Sigmoid colon (tissue), 7 donors: ENCODE results near the gene DPF3. TPM values are rescaled to one million over a fixed set of nuclear protein-coding genes. Genes with fewer than 3 reads are reported as not detected.
A peak's percentile ranks its signal among the peaks of the same experiment; 100 is the strongest.

Experiments
- DNase-seq: peaks from one replicate; pipeline ENCODE4 v3.0.0-alpha.2; 2019
- H3K27ac ChIP-seq, 4 donors: fragments of 200-600 bp; sonication (generic); one replicate each; pipeline ENCODE4 v1.5.1; 2016 to 2019; ENCODE audit warnings: mild to moderate bottlenecking in 1 of 4
- H3K27me3 ChIP-seq, 3 donors: fragments of 200-600 bp; sonication (generic); one replicate each; pipeline ENCODE4 v1.5.1; 2019; ENCODE audit warnings: mild to moderate bottlenecking in 1 of 3
- H3K36me3 ChIP-seq, 4 donors: fragments of 200-600 bp; sonication (generic); one replicate each; pipeline ENCODE4 v1.5.1; 2016 to 2019
- H3K4me1 ChIP-seq, 4 donors: fragments of 200-600 bp; sonication (generic); one replicate each; pipeline ENCODE4 v1.5.1; 2017 to 2019
- H3K4me3 ChIP-seq, 4 donors: fragments of 200-600 bp; sonication (generic); one replicate each; pipeline ENCODE4 v1.5.1; 2017 to 2019; ENCODE audit warnings: mild to moderate bottlenecking in 2 of 4, moderate library complexity in 1 of 4
- H3K9me3 ChIP-seq, 4 donors: fragments of 200-600 bp in 3 of 4; sonication (generic) in 3 of 4; one replicate each; pipeline versions ENCODE4 v1.5.1 to v1.6.1; 2013 to 2019
- EP300 ChIP-seq, 4 donors: sonication (generic); formaldehyde crosslinking; IDR thresholded peaks; one replicate each; pipeline ENCODE4 v1.6.1; 2017; ENCODE audit warnings: antibody characterized with exemption in 4 of 4
- POLR2A ChIP-seq, 2 donors: fragments of 450-650 bp; IDR thresholded peaks; one replicate each; pipeline ENCODE4 v1.6.1; 2016; ENCODE audit warnings: antibody characterized with exemption in 2 of 2, mild to moderate bottlenecking in 2 of 2, moderate library complexity in 2 of 2
- POLR2AphosphoS5 ChIP-seq, 4 donors: sonication (generic); formaldehyde crosslinking; IDR thresholded peaks; one replicate each; pipeline ENCODE4 v1.6.1; 2017; ENCODE audit warnings: antibody characterized with exemption in 4 of 4
- WGBS, 2 donors: extraction: QIAGEN DNeasy Blood & Tissue Kit; methylation state at CpG; one replicate each; pipeline ENCODE4 v1.1.7; 2013; 5-methylcytosine and 5-hydroxymethylcytosine counted together
- intact Hi-C: fragments of 100-400 bp; cut with DNase I; formaldehyde crosslinking; loops from one replicate; pipeline ENCODE4 v1.15.1; 2023
- polyA plus RNA-seq, 3 donors: library from polyadenylated mRNA; stranded (reverse); fragments of 200-250 nt; gene quantifications; one replicate each; pipeline ENCODE4 v1.2.3, GENCODE V29; 2013
- total RNA-seq, 4 donors: library from RNA; depleted of rRNA; stranded (reverse); fragments of >200 nt; gene quantifications; one replicate each; pipeline ENCODE4 v1.1.0, GENCODE V29; 2016
- TF ChIP-seq, protein P1 (sequence below), 4 experiments: fragments of 450-650 bp in 3 of 4; fragments of 200-600 bp in 1 of 4; IDR thresholded peaks; one replicate each; pipeline ENCODE4 v1.5.1; 2016 to 2019; ENCODE audit warnings: antibody characterized with exemption in 4 of 4, mild to moderate bottlenecking in 3 of 4, moderate library complexity in 2 of 4
- donor health status: healthy with polysubstance abuse.
- donor health status: Bipolar disorder and iron deficiency.
- donor health status: healthy.

The DPF3 gene
- total and polyA plus RNA-seq, 7 donors = 0.28 to 4.5 (median 2.3) TPM

- WGBS, 2 donors = 92 to 96% methylated on average over 10 of the region's 10 CpGs
- Histone ChIP-seq H3K36me3 (no peaks in the 10 kb centered on the region), H3K27me3 (no peaks in the 10 kb centered on the region), H3K4me1 (no peaks in the 10 kb centered on the region), H3K4me3 (no peak overlapping the region), H3K9me3 (no peaks in the 10 kb centered on the region), H3K27ac (no peak overlapping the region)
- intact Hi-C loops = loop anchor here (10.0 kb wide), 1 partner anchor 164 kb away; no protein-coding TSS in a partner anchor
- TF ChIP-seq POLR2A (IDR thresholded peaks at IDR 0.05) (no peak), EP300 (IDR thresholded peaks at IDR 0.05) (no peak), POLR2AphosphoS5 (IDR thresholded peaks at IDR 0.05) (no peak)
- TF ChIP-seq, protein P1, sequence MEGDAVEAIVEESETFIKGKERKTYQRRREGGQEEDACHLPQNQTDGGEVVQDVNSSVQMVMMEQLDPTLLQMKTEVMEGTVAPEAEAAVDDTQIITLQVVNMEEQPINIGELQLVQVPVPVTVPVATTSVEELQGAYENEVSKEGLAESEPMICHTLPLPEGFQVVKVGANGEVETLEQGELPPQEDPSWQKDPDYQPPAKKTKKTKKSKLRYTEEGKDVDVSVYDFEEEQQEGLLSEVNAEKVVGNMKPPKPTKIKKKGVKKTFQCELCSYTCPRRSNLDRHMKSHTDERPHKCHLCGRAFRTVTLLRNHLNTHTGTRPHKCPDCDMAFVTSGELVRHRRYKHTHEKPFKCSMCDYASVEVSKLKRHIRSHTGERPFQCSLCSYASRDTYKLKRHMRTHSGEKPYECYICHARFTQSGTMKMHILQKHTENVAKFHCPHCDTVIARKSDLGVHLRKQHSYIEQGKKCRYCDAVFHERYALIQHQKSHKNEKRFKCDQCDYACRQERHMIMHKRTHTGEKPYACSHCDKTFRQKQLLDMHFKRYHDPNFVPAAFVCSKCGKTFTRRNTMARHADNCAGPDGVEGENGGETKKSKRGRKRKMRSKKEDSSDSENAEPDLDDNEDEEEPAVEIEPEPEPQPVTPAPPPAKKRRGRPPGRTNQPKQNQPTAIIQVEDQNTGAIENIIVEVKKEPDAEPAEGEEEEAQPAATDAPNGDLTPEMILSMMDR (IDR thresholded peaks at IDR 0.05) = no peak
- no peak for DNase-seq
Observed at GRCh38 chr14:72740966-72741825, 152.7 kb downstream of the DPF3 start.

GRCh38 chr14:72740504-72740961, 153.4 kb downstream of the DPF3 start:
- Histone ChIP-seq H3K9me3 (no peaks in the 10 kb centered on the region), H3K27me3 (no peaks in the 10 kb centered on the region), H3K4me3 (no peak overlapping the region), H3K36me3 (no peaks in the 10 kb centered on the region), H3K4me1 (no peaks in the 10 kb centered on the region), H3K27ac (no peak overlapping the region)
- TF ChIP-seq, protein P1 (IDR thresholded peaks at IDR 0.05) = no peak
- TF ChIP-seq POLR2A (IDR thresholded peaks at IDR 0.05) = no peak
- TF ChIP-seq POLR2AphosphoS5 (IDR thresholded peaks at IDR 0.05) = no peak
- no peak for TF ChIP-seq EP300 (IDR thresholded peaks at IDR 0.05)
- DNase-seq = peak; percentile 36
- intact Hi-C loops = loop anchor here (10.0 kb wide), 1 partner anchor 164 kb away; no protein-coding TSS in a partner anchor
- 93 to 94% methylated on average over 4 of the region's 4 CpGs for WGBS, 2 donors

DNA sequence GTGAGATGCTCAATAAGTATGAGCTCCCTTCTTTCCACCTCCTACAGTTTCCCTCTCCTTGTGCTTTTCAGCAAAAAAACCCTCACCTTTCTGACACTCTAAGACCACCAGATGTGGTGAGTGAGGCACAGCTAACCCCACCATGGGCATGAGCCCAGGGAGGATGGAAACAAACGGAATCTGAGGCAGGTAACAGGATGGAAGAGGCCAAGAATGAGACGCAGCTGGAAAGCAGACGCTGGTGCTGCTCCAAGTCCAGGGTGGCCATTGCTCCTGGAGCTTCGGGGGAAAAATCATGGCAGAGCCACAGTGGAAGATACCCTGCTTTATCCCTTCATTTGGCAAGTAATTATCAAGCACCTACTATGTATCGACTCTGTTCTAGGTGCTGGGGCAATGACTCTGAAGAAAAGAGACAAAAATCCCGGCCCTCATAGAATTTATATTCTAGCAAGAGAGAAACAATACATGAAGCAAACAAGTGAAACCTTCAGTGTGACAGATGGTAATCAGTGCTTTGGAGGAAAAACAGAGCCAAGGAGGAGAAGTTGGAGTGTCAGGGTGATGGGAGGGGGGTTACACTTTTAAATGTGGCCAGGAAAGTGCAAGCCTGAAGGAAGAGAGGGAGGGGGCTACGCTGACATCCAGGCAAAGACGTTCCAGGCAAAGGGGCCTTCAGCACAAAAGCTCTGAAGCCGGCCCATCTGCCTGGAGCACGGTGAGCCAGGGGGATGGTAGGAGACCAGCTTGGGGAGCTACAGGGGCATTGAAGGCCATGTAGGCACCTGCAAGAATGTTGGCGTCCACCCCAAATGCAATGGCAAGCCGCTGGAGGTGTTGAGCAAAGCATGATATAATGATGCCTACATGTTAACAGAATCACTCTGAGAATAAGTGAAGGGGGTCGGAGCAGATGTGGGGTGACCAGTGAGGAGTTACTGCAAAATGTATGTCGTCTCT, 154.2 kb downstream of the DPF3 start:
- WGBS, 2 donors = 90 to 92% methylated on average over 14 of the region's 14 CpGs
- intact Hi-C loops = loop anchor here (10.0 kb wide), 1 partner anchor 165 kb away; no protein-coding TSS in a partner anchor
- Histone ChIP-seq H3K4me1 (no peaks in the 10 kb centered on the region), H3K36me3 (no peaks in the 10 kb centered on the region), H3K4me3 (no peak overlapping the region), H3K9me3 (no peaks in the 10 kb centered on the region), H3K27ac (no peak overlapping the region), H3K27me3 (no peaks in the 10 kb centered on the region)
- TF ChIP-seq POLR2A (IDR thresholded peaks at IDR 0.05) = no peak
- TF ChIP-seq EP300 (IDR thresholded peaks at IDR 0.05) = no peak
- TF ChIP-seq, protein P1 (IDR thresholded peaks at IDR 0.05) = no peak
- TF ChIP-seq POLR2AphosphoS5 (IDR thresholded peaks at IDR 0.05) = no peak
- DNase-seq = peak; percentile 15

GRCh38 chr14:72738161-72738611, 155.7 kb downstream of the DPF3 start:
- WGBS, 2 donors = 93 to 95% methylated on average over 6 of the region's 6 CpGs
- no peak for DNase-seq
- intact Hi-C loops = no loop called here

More at GRCh38 chr14:72738161-72738611, 155.7 kb downstream of the DPF3 start:
- no peaks in the 10 kb centered on the region for H3K4me1 ChIP-seq
- no peak overlapping the region for H3K27ac ChIP-seq
- TF ChIP-seq, protein P1 (IDR thresholded peaks at IDR 0.05) = no peak
- TF ChIP-seq EP300 (IDR thresholded peaks at IDR 0.05) = no peak
- no peak for TF ChIP-seq POLR2AphosphoS5 (IDR thresholded peaks at IDR 0.05)
- no peak for TF ChIP-seq POLR2A (IDR thresholded peaks at IDR 0.05)
- no peaks in the 10 kb centered on the region for H3K9me3 ChIP-seq
- H3K27me3 ChIP-seq = no peaks in the 10 kb centered on the region
- no peak overlapping the region for H3K4me3 ChIP-seq
- no peaks in the 10 kb centered on the region for H3K36me3 ChIP-seq
